ENCODE measurements around the gene REEP2.

Gene REEP2

DNA sequence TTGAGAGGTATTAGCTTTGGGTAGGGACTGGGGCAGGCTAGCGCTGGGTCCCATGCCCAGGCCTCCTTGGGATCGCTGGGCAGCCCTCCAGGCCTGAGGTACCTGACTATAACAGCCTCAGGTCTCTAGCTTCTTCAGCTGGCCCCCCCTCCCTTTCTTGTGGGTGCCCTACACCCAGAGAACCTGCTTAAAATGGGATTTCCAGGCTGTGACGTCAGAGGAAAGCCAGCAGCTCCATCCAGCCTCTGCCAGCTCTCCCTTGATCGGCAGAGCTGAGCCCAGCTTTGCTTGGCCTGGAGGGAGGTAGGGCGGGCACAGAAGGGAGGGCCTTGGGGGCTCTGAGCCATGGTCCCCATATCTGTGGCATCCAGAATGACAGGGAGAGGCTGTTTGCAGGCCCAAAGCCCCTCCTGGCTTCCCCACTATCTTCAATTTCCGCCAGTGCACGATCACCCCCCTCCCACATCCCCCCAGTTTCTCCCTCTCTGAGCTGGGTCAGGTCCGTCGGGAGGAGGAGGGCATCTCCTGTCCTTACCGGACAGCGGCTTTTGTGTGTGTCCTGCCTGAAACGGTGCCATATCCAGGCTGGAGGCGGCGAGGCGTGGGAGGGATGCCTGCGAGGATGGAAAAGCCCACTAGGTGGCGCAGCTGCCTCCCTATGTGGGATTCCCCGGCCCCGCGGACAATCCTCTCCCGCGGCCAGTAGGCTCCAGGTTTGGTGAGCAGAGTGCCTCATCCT lies 10.8 kb downstream of the REEP2 start:
- Histone ChIP-seq H3K27me3 (ENCODE audit: insufficient read depth, insufficient read length) (no peaks in the 10 kb centered on the region), H3K36me3 (ENCODE audit: insufficient read depth, insufficient read length, low read length) (no peaks in the 10 kb centered on the region), H3K4me1 (ENCODE audit: insufficient read depth, insufficient read length) (peaks cover 7% of the 10 kb centered on the region), H3K4me3 (ENCODE audit: insufficient read length, low read depth) (no peak overlapping the region), H3K9ac (ENCODE audit: insufficient read length, low read depth) (no peak overlapping the region), H3K9me3 (ENCODE audit: insufficient read depth, low read length) (no peaks in the 10 kb centered on the region)
- no peak for DNase-seq (ENCODE audit: low read depth, low spot score)
- TF ChIP-seq ZNF274 (IDR thresholded peaks at IDR 0.05; ENCODE audit: low read depth, low read length) (no peak), YY1 (IDR thresholded peaks at IDR 0.05; ENCODE audit: insufficient read depth, insufficient read length) (no peak), SUZ12 (IDR thresholded peaks at IDR 0.05; ENCODE audit: extremely low read depth, insufficient read depth, insufficient read length) (no peak)

DNA sequence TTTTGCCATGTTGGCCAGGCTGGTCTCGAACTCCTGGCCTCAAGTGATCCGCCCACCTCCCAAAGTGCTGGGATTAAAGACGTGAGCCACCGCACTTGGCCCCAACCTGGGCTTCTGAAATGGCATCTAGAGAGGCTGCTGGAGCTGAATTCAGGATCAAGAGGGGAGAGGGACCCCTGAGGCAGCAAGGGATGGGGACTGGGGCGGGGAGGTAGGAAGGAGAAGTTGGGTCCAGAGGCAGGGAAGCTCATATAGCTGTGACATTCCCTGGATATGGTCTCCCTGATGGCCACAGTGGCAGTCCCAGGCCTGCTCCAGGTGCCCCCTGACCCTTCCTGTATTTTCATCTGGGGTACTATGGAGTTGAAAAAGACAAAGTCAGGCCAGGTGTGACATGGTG lies 12.1 kb downstream of the REEP2 start:
- Histone ChIP-seq H3K4me1 (ENCODE audit: insufficient read depth, insufficient read length) (peaks cover 13% of the 10 kb centered on the region), H3K9ac (ENCODE audit: insufficient read length, low read depth) (no peak overlapping the region)
- no peak for DNase-seq (ENCODE audit: low read depth, low spot score)

DNA sequence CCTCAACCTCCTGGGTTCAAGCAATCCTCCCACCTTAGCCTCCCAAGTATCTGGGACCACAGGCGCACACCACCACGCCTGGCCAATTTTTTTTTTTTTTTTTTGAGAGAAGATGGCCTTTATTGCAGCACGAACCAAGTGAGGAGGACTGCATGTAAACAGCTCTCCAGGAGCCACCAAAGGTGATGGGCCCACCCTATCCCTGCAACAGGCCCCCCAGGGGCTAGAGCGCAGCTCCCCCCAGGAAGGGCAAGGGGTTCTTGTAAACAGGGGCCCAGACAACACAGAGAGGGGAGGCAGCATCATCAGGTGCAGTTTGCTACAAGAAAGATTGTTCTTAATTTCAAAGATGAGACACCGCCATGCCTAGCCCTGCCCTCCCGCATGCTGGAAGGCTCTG lies 13.9 kb downstream of the REEP2 start:
- Histone ChIP-seq H3K36me3 (ENCODE audit: insufficient read depth, insufficient read length, low read length) (no peaks in the 10 kb centered on the region), H3K4me3 (ENCODE audit: insufficient read length, low read depth) (no peak overlapping the region), H3K27me3 (ENCODE audit: insufficient read depth, insufficient read length) (no peaks in the 10 kb centered on the region), H3K9ac (ENCODE audit: insufficient read length, low read depth) (no peak overlapping the region), H3K4me1 (ENCODE audit: insufficient read depth, insufficient read length) (peaks cover 13% of the 10 kb centered on the region), H3K9me3 (ENCODE audit: insufficient read depth, low read length) (no peaks in the 10 kb centered on the region)
- DNase-seq (ENCODE audit: low read depth, low spot score) = no peak
- TF ChIP-seq ZNF274 (IDR thresholded peaks at IDR 0.05; ENCODE audit: low read depth, low read length) (no peak), SUZ12 (IDR thresholded peaks at IDR 0.05; ENCODE audit: extremely low read depth, insufficient read depth, insufficient read length) (no peak), YY1 (IDR thresholded peaks at IDR 0.05; ENCODE audit: insufficient read depth, insufficient read length) (no peak)

More for the DNA sequence above, 12.1 kb downstream of the REEP2 start:
- Histone ChIP-seq H3K27me3 (ENCODE audit: insufficient read depth, insufficient read length) (no peaks in the 10 kb centered on the region), H3K4me3 (ENCODE audit: insufficient read length, low read depth) (no peak overlapping the region), H3K36me3 (ENCODE audit: insufficient read depth, insufficient read length, low read length) (no peaks in the 10 kb centered on the region), H3K9me3 (ENCODE audit: insufficient read depth, low read length) (no peaks in the 10 kb centered on the region)
- TF ChIP-seq YY1 (IDR thresholded peaks at IDR 0.05; ENCODE audit: insufficient read depth, insufficient read length) (no peak), ZNF274 (IDR thresholded peaks at IDR 0.05; ENCODE audit: low read depth, low read length) (no peak), SUZ12 (IDR thresholded peaks at IDR 0.05; ENCODE audit: extremely low read depth, insufficient read depth, insufficient read length) (no peak)

DNA sequence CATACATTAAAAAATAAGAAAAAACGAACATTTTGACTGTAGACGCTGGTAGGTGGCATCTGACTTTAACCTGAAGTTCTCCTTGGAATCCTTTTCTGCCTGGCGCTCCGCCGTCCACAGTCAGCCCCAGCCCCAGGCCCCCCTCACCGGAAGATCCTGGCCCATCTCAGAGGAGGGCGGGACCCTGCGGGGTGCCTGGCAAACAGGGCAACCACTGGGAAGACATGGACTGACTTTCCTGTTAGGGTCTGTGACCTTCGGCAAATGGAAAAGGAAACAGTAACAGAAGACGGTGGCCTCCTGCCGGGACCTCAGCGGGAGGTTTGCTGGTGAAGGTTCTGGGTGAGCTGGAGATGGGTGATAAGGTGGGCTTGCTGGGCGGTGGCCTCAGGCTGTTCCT lies 14.7 kb downstream of the REEP2 start:
- H3K27me3 ChIP-seq (ENCODE audit: insufficient read depth, insufficient read length) = no peaks in the 10 kb centered on the region
- H3K9me3 ChIP-seq (ENCODE audit: insufficient read depth, low read length) = no peaks in the 10 kb centered on the region
- peaks cover 16% of the 10 kb centered on the region for H3K4me1 ChIP-seq (ENCODE audit: insufficient read depth, insufficient read length)
- no peaks in the 10 kb centered on the region for H3K36me3 ChIP-seq (ENCODE audit: insufficient read depth, insufficient read length, low read length)
- no peak overlapping the region for H3K4me3 ChIP-seq (ENCODE audit: insufficient read length, low read depth)
- no peak overlapping the region for H3K9ac ChIP-seq (ENCODE audit: insufficient read length, low read depth)
- no peak for TF ChIP-seq SUZ12 (IDR thresholded peaks at IDR 0.05; ENCODE audit: extremely low read depth, insufficient read depth, insufficient read length)
- no peak for TF ChIP-seq YY1 (IDR thresholded peaks at IDR 0.05; ENCODE audit: insufficient read depth, insufficient read length)
- TF ChIP-seq ZNF274 (IDR thresholded peaks at IDR 0.05; ENCODE audit: low read depth, low read length) = no peak
- no peak for DNase-seq (ENCODE audit: low read depth, low spot score)

DNA sequence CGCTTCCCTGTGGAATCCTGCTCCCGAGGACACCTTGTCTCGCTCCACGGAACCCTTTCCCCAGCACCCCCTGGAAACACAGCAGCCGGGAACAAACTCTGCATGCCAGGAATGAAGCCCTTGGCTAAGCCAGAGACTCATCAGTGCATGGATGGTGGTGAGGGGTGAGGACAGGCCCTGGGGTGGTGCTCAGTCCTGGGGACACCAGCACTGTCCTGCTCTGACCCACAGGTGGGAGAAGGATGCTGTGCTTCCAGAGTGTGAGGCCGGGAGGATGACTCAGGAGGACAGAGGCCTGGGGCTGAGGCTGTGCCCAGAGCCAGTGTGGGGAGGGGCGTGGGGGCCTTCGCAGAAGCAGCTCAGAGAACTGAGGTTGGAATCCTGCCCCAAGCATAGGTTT lies 15.3 kb downstream of the REEP2 start:
- H3K9me3 ChIP-seq (ENCODE audit: insufficient read depth, low read length) = no peaks in the 10 kb centered on the region
- no peaks in the 10 kb centered on the region for H3K27me3 ChIP-seq (ENCODE audit: insufficient read depth, insufficient read length)
- H3K4me1 ChIP-seq (ENCODE audit: insufficient read depth, insufficient read length) = peaks cover 14% of the 10 kb centered on the region
- no peak overlapping the region for H3K4me3 ChIP-seq (ENCODE audit: insufficient read length, low read depth)
- H3K9ac ChIP-seq (ENCODE audit: insufficient read length, low read depth) = no peak overlapping the region
- no peaks in the 10 kb centered on the region for H3K36me3 ChIP-seq (ENCODE audit: insufficient read depth, insufficient read length, low read length)
- TF ChIP-seq SUZ12 (IDR thresholded peaks at IDR 0.05; ENCODE audit: extremely low read depth, insufficient read depth, insufficient read length) (no peak), ZNF274 (IDR thresholded peaks at IDR 0.05; ENCODE audit: low read depth, low read length) (no peak), YY1 (IDR thresholded peaks at IDR 0.05; ENCODE audit: insufficient read depth, insufficient read length) (no peak)
- DNase-seq (ENCODE audit: low read depth, low spot score) = no peak

DNA sequence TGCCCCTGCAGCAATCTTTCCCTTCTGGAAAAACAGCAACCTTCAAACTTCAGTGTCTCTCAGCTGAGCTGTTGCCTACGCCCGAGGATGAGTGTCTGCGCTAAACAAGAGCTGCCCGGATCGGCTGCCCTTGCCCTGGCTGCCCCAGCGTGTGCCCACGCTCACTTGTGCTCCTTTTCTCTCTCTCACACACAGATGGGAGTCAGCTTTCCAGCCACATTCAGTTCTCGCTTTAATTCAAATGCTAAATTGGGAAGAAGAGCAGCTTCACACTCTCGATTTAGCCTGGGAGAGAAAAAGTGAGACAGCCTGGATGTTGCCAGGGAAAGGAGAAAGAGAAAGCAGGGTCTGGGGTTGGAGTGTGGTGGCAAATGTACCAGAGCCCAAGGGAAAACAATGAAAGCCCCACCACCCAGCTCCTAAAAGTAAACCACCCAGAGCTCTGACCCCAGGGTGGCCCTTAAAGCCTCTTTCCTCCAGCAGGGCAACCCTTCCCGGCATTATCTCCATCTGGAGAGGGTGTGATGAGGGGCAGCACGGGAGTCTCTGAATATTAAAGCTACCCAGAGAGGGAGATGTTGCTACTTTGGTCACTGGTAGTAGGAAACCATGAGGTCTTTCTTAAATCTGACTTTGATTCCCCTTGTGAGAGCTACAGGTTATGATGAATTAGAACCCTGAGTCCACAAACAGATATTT lies 16.5 kb downstream of the REEP2 start:
- H3K9me3 ChIP-seq (ENCODE audit: insufficient read depth, low read length) = no peaks in the 10 kb centered on the region
- TF ChIP-seq SUZ12 (IDR thresholded peaks at IDR 0.05; ENCODE audit: extremely low read depth, insufficient read depth, insufficient read length) (no peak), YY1 (IDR thresholded peaks at IDR 0.05; ENCODE audit: insufficient read depth, insufficient read length) (no peak), ZNF274 (IDR thresholded peaks at IDR 0.05; ENCODE audit: low read depth, low read length) (no peak)
- no peak for DNase-seq (ENCODE audit: low read depth, low spot score)
- H3K4me1 ChIP-seq (ENCODE audit: insufficient read depth, insufficient read length) = peaks cover 14% of the 10 kb centered on the region
- H3K36me3 ChIP-seq (ENCODE audit: insufficient read depth, insufficient read length, low read length) = no peaks in the 10 kb centered on the region
- H3K27me3 ChIP-seq (ENCODE audit: insufficient read depth, insufficient read length) = no peaks in the 10 kb centered on the region
- no peak overlapping the region for H3K4me3 ChIP-seq (ENCODE audit: insufficient read length, low read depth)
- H3K9ac ChIP-seq (ENCODE audit: insufficient read length, low read depth) = peak overlapping the region; percentile 18

DNA sequence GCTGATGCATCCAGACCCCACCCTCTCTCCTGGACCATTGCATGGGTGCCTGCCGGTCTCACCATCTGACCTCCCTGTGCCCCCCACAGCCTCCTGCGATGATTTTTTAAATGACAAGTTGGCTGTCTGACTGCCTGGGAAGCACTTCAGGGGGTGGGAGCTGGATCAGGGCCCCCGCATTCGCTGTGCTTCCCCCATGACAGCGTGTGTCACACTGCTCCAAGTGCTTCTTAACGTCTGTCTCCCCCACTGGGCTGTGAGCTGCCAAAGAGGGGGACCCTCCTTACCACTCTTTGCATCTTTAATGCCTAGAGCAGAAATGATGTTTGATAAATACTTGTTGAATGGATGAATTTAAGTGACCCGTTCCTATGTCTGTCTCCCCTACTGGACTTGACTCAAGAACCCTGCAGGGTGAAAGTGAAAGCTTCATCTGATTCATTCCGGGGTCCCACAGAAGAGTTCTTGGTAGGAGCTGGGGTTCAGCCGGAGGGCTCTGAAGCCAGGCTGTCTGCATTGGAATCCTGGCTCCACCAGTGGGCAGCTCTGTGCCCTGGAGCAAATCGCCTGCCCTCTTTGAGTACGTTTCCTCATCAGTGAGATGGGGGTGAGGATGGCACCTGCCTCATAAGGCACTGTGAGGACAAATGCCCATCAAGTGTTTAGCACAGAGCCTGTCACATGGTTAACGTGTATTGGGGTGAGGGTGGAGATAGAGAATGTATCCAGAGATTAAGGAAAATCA lies 18.8 kb downstream of the REEP2 start:
- no peak overlapping the region for H3K9ac ChIP-seq (ENCODE audit: insufficient read length, low read depth)
- TF ChIP-seq SUZ12 (IDR thresholded peaks at IDR 0.05; ENCODE audit: extremely low read depth, insufficient read depth, insufficient read length) (no peak), YY1 (IDR thresholded peaks at IDR 0.05; ENCODE audit: insufficient read depth, insufficient read length) (no peak), ZNF274 (IDR thresholded peaks at IDR 0.05; ENCODE audit: low read depth, low read length) (no peak)
- no peaks in the 10 kb centered on the region for H3K36me3 ChIP-seq (ENCODE audit: insufficient read depth, insufficient read length, low read length)
- H3K4me1 ChIP-seq (ENCODE audit: insufficient read depth, insufficient read length) = peaks cover 14% of the 10 kb centered on the region
- no peak for DNase-seq (ENCODE audit: low read depth, low spot score)
- no peak overlapping the region for H3K4me3 ChIP-seq (ENCODE audit: insufficient read length, low read depth)
- H3K9me3 ChIP-seq (ENCODE audit: insufficient read depth, low read length) = no peaks in the 10 kb centered on the region
- no peaks in the 10 kb centered on the region for H3K27me3 ChIP-seq (ENCODE audit: insufficient read depth, insufficient read length)

Measured in NT2/D1 (cell line).